ENCODE data around the gene SLC16A7.

SLC16A7 gene

DNA sequence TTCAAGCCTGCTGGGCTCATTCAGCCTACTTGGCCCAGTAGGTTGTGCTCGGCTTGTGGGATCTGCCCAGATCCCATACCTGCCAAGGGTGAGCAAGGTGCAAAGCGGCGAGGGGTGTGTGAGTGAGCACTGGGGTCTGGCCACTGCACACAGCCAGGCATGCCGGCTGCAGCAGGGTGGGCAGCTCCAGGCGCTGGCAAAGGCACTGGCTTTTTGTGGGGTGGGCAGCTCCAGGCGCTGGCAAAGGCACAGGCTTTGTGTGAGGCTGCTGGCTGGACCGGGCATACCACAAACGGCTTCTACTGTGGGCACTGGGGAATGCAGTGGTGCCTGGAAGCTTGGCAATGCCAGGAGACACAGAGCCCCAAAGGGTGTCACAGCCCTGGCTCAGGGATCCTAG, 137.4 kb downstream of the SLC16A7 start:
- FAIRE-seq (no peak), DNase-seq (ENCODE audit: insufficient read length, low spot score) (no peak)
- TF ChIP-seq CTCF (IDR thresholded peaks at IDR 0.05; ENCODE audit: insufficient read depth, missing control alignments), result no peak

GRCh38 chr12:59734371-59734770, 138.5 kb downstream of the SLC16A7 start:
- no peak for TF ChIP-seq CTCF (IDR thresholded peaks at IDR 0.05; ENCODE audit: insufficient read depth, missing control alignments)
- FAIRE-seq, result no peak
- no peak for DNase-seq (ENCODE audit: insufficient read length, low spot score)

- no peak for FAIRE-seq
- no peak for DNase-seq (ENCODE audit: insufficient read length, low spot score)
- no peak for TF ChIP-seq CTCF (IDR thresholded peaks at IDR 0.05; ENCODE audit: insufficient read depth, missing control alignments)
Observed at GRCh38 chr12:59735231-59735630, 139.4 kb downstream of the SLC16A7 start.

DNA sequence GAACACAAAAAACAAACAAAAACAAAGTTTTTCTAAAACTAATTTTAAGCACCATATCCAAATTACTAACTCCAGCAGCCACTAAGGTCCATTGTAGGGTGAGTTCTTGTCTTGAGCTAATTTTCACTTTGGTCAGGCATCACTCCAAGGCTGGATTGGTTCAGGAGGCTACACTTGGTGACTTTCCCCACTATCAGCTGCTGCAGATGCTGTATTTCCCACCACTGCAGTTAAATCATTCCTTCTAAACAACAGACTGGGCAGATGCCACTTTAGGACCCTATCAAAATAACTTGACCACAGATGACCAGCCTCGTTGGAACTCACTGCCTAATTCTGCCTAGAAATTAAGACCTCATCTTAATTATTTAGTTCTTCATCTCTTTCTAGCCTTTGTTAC, 140.5 kb downstream of the SLC16A7 start:
- FAIRE-seq, result no peak
- DNase-seq (ENCODE audit: insufficient read length, low spot score), result no peak
- no peak for TF ChIP-seq CTCF (IDR thresholded peaks at IDR 0.05; ENCODE audit: insufficient read depth, missing control alignments)

GRCh38 chr12:59736786-59737185, 141.0 kb downstream of the SLC16A7 start:
- DNase-seq (ENCODE audit: insufficient read length, low spot score) (no peak), FAIRE-seq (no peak)
- no peak for TF ChIP-seq CTCF (IDR thresholded peaks at IDR 0.05; ENCODE audit: insufficient read depth, missing control alignments)

- no peak for DNase-seq (ENCODE audit: insufficient read length, low spot score)
- no peak for TF ChIP-seq CTCF (IDR thresholded peaks at IDR 0.05; ENCODE audit: insufficient read depth, missing control alignments)
- no peak for FAIRE-seq
Observed at GRCh38 chr12:59737725-59738463, 142.1 kb downstream of the SLC16A7 start.

GRCh38 chr12:59742841-59743240, 147.0 kb downstream of the SLC16A7 start:
- DNase-seq (ENCODE audit: insufficient read length, low spot score), result no peak
- no peak for FAIRE-seq
- no peak for TF ChIP-seq CTCF (IDR thresholded peaks at IDR 0.05; ENCODE audit: insufficient read depth, missing control alignments)
